ENCODE results near the gene PLEKHA1. TPM values are rescaled to one million over a fixed set of nuclear protein-coding genes. Genes with fewer than 3 reads are reported as not detected.

PLEKHA1 gene
- total and polyA plus RNA-seq, 9 donors: 16.7 to 31.1 (median 27.1) TPM

DNA sequence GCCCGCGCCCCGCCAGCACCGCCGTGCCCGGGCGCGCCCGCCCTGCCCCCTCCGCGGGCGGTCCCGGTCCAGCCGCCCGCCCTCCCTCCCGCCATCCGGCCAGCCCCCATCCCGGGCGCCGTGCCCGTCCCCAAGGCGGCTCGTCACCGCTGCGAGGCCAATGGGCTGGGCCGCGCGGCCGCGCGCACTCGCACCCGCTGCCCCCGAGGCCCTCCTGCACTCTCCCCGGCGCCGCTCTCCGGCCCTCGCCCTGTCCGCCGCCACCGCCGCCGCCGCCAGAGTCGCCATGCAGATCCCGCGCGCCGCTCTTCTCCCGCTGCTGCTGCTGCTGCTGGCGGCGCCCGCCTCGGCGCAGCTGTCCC, 86.8 kb downstream of the PLEKHA1 start, which contains the start of gene HTRA1:
Gene HTRA1, plus strand, starts transcription at position 187 of the 362 bp plus-strand sequence. Its CDS starts 100 bp downstream, at position 287.
- peak; percentile 82 to 88 (median 86) for DNase-seq
- TF ChIP-seq EP300 (IDR thresholded peaks at IDR 0.05): no peak
- TF ChIP-seq CTCF (IDR thresholded peaks at IDR 0.05): no peak
- Histone ChIP-seq H3K4me1 (ENCODE audit: insufficient read depth) (peaks cover 28% of the 10 kb centered on the region), H3K27ac (peak within 1 kb of the TSS; percentile 90 to 91), H3K4me3 (peak within 1 kb of the TSS; percentile 57), H3K36me3 (no peaks in the 10 kb centered on the region), H3K9me3 (no peaks in the 10 kb centered on the region), H3K27me3 (no peaks in the 10 kb centered on the region)
- intact Hi-C loops (cut with DNase I): loop anchor here in 2 of 4 donors (5.0 to 10.0 kb wide), 2 partner anchors 36 to 103 kb away; partner anchors contain the start of gene DMBT1 (in 1 of the 2)
- 0 to 1% (median 1%) methylated on average over 28 to 56 of the region's 56 CpGs for WGBS, 3 donors

- H3K9me3 ChIP-seq: no peaks in the 10 kb centered on the region
- peak overlapping the region; percentile 57 for H3K4me3 ChIP-seq
- TF ChIP-seq CTCF (IDR thresholded peaks at IDR 0.05) (no peak), EP300 (IDR thresholded peaks at IDR 0.05) (no peak), POLR2A (IDR thresholded peaks at IDR 0.05) (no peak)
- WGBS, 3 donors: 0 to 1% (median 1%) methylated on average over 68 to 95 of the region's 95 CpGs
- peak overlapping the region; percentile 90 to 91 for H3K27ac ChIP-seq
- peaks cover 28% of the 10 kb centered on the region for H3K4me1 ChIP-seq (ENCODE audit: insufficient read depth)
- peak; percentile 28 to 62 (median 47) for DNase-seq
- no peaks in the 10 kb centered on the region for H3K27me3 ChIP-seq
- H3K36me3 ChIP-seq: no peaks in the 10 kb centered on the region
- intact Hi-C loops (cut with DNase I): loop anchor here in 3 of 4 donors (2.0 to 10.0 kb wide), 3 partner anchors 35 to 103 kb away; partner anchors contain the start of gene DMBT1 (in 1 of the 3)
These were observed 87.4 kb downstream of the PLEKHA1 start for GRCh38 chr10:122461729-122462532.

DNA sequence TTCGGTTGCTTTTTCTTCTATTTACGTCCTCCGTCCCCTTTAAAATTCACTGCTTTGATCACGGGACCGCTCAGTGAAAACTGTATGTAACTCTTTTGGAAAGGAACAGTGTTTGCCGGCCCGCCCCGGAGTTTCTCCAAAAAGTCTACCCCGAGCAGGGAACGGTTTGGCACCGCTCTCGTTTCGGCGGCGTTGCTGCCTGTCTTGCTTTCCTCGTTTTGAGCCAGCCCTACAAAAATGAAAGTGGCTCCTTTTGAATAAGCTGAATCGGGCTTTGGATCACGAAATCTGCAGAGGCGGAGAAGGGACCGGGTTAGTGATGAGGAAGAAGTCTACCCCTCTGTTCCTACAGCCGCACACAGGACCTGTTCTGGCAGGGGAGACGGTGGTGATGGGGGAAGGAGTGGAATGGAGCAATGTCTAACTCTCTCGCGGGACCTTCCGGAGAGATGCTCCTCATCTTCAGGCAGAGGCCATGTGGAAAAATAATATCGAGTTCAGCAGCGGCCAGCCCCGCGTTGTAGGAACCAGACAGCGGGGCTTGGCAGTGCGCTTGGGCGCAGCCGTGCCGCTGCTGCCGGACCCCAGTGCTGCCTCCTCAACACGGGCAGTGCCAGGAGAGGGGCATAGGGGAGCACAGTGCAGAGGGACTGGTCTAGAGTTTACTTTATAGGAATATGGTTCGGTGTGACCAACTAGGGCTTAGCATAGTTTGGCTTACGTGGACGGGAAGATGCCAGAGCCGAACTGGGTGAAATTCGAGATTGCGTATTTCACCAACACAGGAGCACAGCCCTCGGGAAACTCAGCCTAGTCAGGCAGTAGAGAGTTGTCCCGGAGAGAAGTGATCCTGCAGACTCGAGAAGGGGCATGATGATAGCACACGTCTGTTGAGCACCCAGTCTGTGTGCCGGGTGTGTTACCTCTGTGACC, 88.3 kb downstream of the PLEKHA1 start:
- Histone ChIP-seq H3K9me3 (no peaks in the 10 kb centered on the region), H3K36me3 (no peaks in the 10 kb centered on the region), H3K4me1 (ENCODE audit: insufficient read depth) (peaks cover 28% of the 10 kb centered on the region), H3K4me3 (peak overlapping the region; percentile 57), H3K27ac (peak overlapping the region; percentile 90 to 91), H3K27me3 (no peaks in the 10 kb centered on the region)
- peak; percentile 62 to 81 (median 71) for DNase-seq
- WGBS, 3 donors: 2 to 4% (median 2%) methylated on average over 47 of the region's 47 CpGs
- TF ChIP-seq CTCF (IDR thresholded peaks at IDR 0.05) (no peak), EP300 (IDR thresholded peaks at IDR 0.05) (no peak), POLR2A (IDR thresholded peaks at IDR 0.05) (no peak)
- intact Hi-C loops (cut with DNase I): loop anchor here in 3 of 4 donors (2.0 to 10.0 kb wide), 3 partner anchors 35 to 102 kb away; partner anchors contain the start of gene DMBT1 (in 1 of the 3)
